GM23338 (cell line): ENCODE data around the gene CPT1A. TPM values are rescaled to one million over a fixed set of nuclear protein-coding genes. Genes with fewer than 3 reads are reported as not detected.

Experiments used
- ATAC-seq: fragments of 200-7000 bp; cut with Tn5 transposase; 3 replicates; pipeline ENCODE4 v1.9.1; 2020
- DNase-seq: peaks from one replicate; pipeline ENCODE4 v3.0.0-alpha.2; 2015; ENCODE audit warnings: low spot score
- H2AFZ ChIP-seq: fragments of 200-600 bp; sonication (generic); 2 replicates; pipeline ENCODE4 v1.8.0; 2016; ENCODE audit warnings: antibody characterized with exemption, mild to moderate bottlenecking, moderate library complexity
- H3F3A ChIP-seq: fragments of 200-600 bp; sonication (generic); replicated peaks from 2 replicates; pipeline ENCODE4 v1.8.0; 2017; ENCODE audit warnings: antibody characterized with exemption, mixed run types, low read depth
- H3K27ac ChIP-seq: fragments of 200-600 bp; sonication (generic); 2 replicates; pipeline ENCODE4 v1.6.1; 2016; ENCODE audit warnings: low read depth
- H3K27me3 ChIP-seq: fragments of 200-600 bp; sonication (generic); 2 replicates; pipeline ENCODE4 v1.8.0; 2016; ENCODE audit warnings: mild to moderate bottlenecking, mixed run types, moderate library complexity; ENCODE audit not compliant: insufficient read depth
- H3K36me3 ChIP-seq: fragments of 200-600 bp; sonication (generic); 2 replicates; pipeline ENCODE4 v1.8.0; 2016; ENCODE audit warnings: mild to moderate bottlenecking; ENCODE audit not compliant: insufficient read depth
- H3K4me1 ChIP-seq: fragments of 200-600 bp; sonication (generic); 2 replicates; pipeline ENCODE4 v1.8.0; 2016; ENCODE audit warnings: mild to moderate bottlenecking, moderate library complexity; ENCODE audit not compliant: insufficient read depth
- H3K4me2 ChIP-seq: fragments of 200-600 bp; sonication (generic); 2 replicates; pipeline ENCODE4 v1.7.1; 2017; ENCODE audit warnings: mixed run types
- H3K4me3 ChIP-seq: fragments of 200-600 bp; sonication (generic); 2 replicates; pipeline ENCODE4 v1.6.1; 2016; ENCODE audit warnings: mixed run types
- H3K79me2 ChIP-seq: fragments of 200-600 bp; sonication (generic); replicated peaks from 2 replicates; pipeline ENCODE4 v1.8.0; 2017; ENCODE audit warnings: mild to moderate bottlenecking; ENCODE audit not compliant: insufficient read depth
- H3K9me2 ChIP-seq: fragments of 200-600 bp; sonication (generic); 2 replicates; pipeline ENCODE4 v1.8.0; 2017; ENCODE audit not compliant: insufficient read depth
- H4K20me1 ChIP-seq: fragments of 200-600 bp; sonication (generic); replicated peaks from 2 replicates; pipeline ENCODE4 v1.8.0; 2017; ENCODE audit warnings: mild to moderate bottlenecking; ENCODE audit not compliant: insufficient read depth
- H3K27ac Mint-ChIP-seq: 2 replicates; pipeline ENCODE4 v1.8.0; 2020; ENCODE audit warnings: inconsistent platforms, mild to moderate bottlenecking, moderate library complexity, mixed read lengths
- H3K27me3 Mint-ChIP-seq: 3 replicates; pipeline ENCODE4 v1.8.0; 2022; ENCODE audit warnings: low read depth, mild to moderate bottlenecking, moderate library complexity, mixed read lengths, inconsistent platforms; ENCODE audit not compliant: insufficient read depth, poor library complexity
- H3K36me3 Mint-ChIP-seq: 3 replicates; pipeline ENCODE4 v1.8.0; 2021; ENCODE audit warnings: low read depth, mild to moderate bottlenecking, inconsistent platforms, moderate library complexity, mixed read lengths
- H3K4me1 Mint-ChIP-seq: 3 replicates; pipeline ENCODE4 v1.8.0; 2020; ENCODE audit warnings: mild to moderate bottlenecking, inconsistent platforms, mixed read lengths
- H3K4me3 Mint-ChIP-seq: 3 replicates; pipeline ENCODE4 v1.8.0; 2021; ENCODE audit warnings: moderate library complexity, mild to moderate bottlenecking, inconsistent platforms, mixed read lengths
- H3K9me3 Mint-ChIP-seq: 3 replicates; pipeline ENCODE4 v1.8.0; 2020; ENCODE audit warnings: moderate library complexity, mild to moderate bottlenecking, inconsistent platforms, mixed read lengths
- CREB1 ChIP-seq: fragments of 250-450 bp; sonication (Bioruptor Pico); IDR thresholded peaks from 2 replicates; pipeline ENCODE4 v1.5.0; 2020; ENCODE audit warnings: low read depth, mild to moderate bottlenecking, moderate library complexity
- EZH2 ChIP-seq: fragments of 200-600 bp; sonication (generic); IDR thresholded peaks from one replicate; pipeline ENCODE4 v1.8.0; 2017; ENCODE audit warnings: antibody characterized with exemption, mild to moderate bottlenecking, low read depth; ENCODE audit not compliant: unreplicated experiment
- JUNB ChIP-seq: IDR thresholded peaks from one replicate; pipeline ENCODE4 v1.6.1; 2016; ENCODE audit warnings: antibody characterized with exemption; ENCODE audit not compliant: unreplicated experiment
- NANOG ChIP-seq: IDR thresholded peaks from 2 replicates; pipeline ENCODE4 v1.6.1; 2016; ENCODE audit warnings: antibody characterized with exemption, borderline replicate concordance
- POLR2AphosphoS5 ChIP-seq: IDR thresholded peaks from 2 replicates; pipeline ENCODE4 v1.6.1; 2016; ENCODE audit warnings: antibody characterized with exemption, low read depth
- STAT1 ChIP-seq: IDR thresholded peaks from one replicate; pipeline ENCODE4 v1.6.1; 2016; ENCODE audit warnings: antibody characterized with exemption; ENCODE audit not compliant: unreplicated experiment
- ZNF114 ChIP-seq: fragments of 250-450 bp; sonication (Bioruptor Pico); IDR thresholded peaks from 2 replicates; pipeline ENCODE4 v1.5.0; 2020; ENCODE audit warnings: mild to moderate bottlenecking, moderate library complexity
- ZNF331 ChIP-seq: fragments of 250-450 bp; sonication (Bioruptor Pico); IDR thresholded peaks from 2 replicates; pipeline ENCODE4 v1.5.0; 2020; ENCODE audit warnings: low read depth, mild to moderate bottlenecking, moderate library complexity
- polyA plus RNA-seq: library from polyadenylated mRNA; unstranded; fragments of >200 nt; fragmentation: Nextera tagmentation; extraction: Ambion mirVana; gene quantifications from 2 replicates; pipeline ENCODE4 v1.2.1, GENCODE V29; 2016
- total RNA-seq: library from RNA; depleted of rRNA; stranded (reverse); fragments of >200 nt; shearing (Covaris generic); gene quantifications from 2 replicates; pipeline ENCODE4 v1.2.3, GENCODE V29; 2014
- TF ChIP-seq, protein P1 (sequence below): IDR thresholded peaks from one replicate; pipeline ENCODE4 v1.6.1; 2018; ENCODE audit warnings: antibody characterized with exemption; ENCODE audit not compliant: unreplicated experiment
- TF ChIP-seq, protein P2 (sequence below), 2 experiments: fragments of 200-600 bp in 1 of 2; sonication (generic) in 1 of 2; conservative IDR thresholded peaks; 2 replicates each; pipeline versions ENCODE4 v1.5.1 to v1.6.1; 2016 to 2017; ENCODE audit warnings: antibody characterized with exemption in 2 of 2, low read depth in 2 of 2, mild to moderate bottlenecking in 2 of 2, moderate library complexity in 1 of 2
- TF ChIP-seq, protein P3 (sequence below): IDR thresholded peaks from 2 replicates; pipeline ENCODE4 v1.6.1; 2016; ENCODE audit warnings: antibody characterized with exemption
- TF ChIP-seq, protein P4 (sequence below): fragments of 250-450 bp; sonication (Bioruptor Pico); IDR thresholded peaks from 2 replicates; pipeline ENCODE4 v1.5.0; 2020; ENCODE audit warnings: mild to moderate bottlenecking, moderate library complexity

The CPT1A gene
- total and polyA plus RNA-seq, 2 experiments from 2014 or later = 2.6 to 9.5 TPM

DNA sequence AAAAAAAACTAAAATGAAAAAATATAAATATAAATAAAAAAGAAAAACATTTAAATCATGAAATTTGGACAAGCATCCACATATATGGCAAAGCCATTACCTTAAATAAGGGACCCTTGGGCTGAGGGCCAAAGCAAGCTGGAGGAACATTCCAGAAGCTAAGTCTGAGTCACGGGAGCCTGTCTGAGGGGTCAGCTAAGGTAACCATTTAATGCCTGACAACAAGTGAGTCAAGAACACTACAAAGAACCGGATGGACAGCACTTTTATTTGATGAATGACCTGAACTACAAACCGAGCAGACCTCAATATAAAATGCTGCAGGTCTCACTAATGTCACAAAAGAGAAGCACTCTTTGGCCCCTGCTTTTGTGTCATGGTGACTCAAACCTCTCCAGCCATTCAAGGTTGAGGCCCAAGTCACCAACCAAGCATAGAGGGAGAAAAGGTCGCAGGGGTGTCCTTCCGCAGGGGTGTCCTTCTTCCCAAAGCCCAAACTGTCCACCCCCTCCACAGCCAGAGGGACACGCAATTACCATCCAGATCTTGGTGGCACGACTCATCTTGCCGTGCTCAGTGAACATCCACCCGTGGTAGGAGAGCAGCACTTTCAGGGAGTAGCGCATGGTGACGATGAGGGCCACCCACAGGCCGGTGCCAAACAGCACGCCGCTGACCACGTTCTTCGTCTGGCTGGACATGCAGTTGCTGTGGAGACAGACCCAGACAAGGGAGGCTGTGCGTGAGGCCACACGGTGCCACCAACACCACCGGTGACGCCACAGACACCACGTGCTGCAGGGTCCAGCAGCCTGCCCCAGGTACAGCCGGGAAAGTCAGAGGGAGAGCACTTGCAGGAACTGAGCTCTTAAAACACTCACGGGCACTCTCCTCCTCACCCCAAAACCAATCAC is 34.5 kb downstream of the CPT1A start:
- Histone ChIP-seq H2AFZ (no peak overlapping the region), H4K20me1 (no peaks in the 10 kb centered on the region), H3K36me3 (no peaks in the 10 kb centered on the region), H3K4me3 (no peak overlapping the region), H3K79me2 (no peaks in the 10 kb centered on the region), H3K27me3 (no peaks in the 10 kb centered on the region), H3K27ac (no peak overlapping the region), H3F3A (no peaks in the 10 kb centered on the region), H3K4me2 (no peak overlapping the region), H3K4me1 (no peaks in the 10 kb centered on the region), H3K9me2 (no peaks in the 10 kb centered on the region)
- Mint-ChIP-seq H3K27ac (no peak overlapping the region), H3K4me1 (no peaks in the 10 kb centered on the region), H3K27me3 (peaks cover 9% of the 10 kb centered on the region), H3K9me3 (no peaks in the 10 kb centered on the region), H3K4me3 (no peak overlapping the region), H3K36me3 (no peaks in the 10 kb centered on the region)
- DNase-seq = no peak
- no peak for ATAC-seq
- TF ChIP-seq, protein P1, sequence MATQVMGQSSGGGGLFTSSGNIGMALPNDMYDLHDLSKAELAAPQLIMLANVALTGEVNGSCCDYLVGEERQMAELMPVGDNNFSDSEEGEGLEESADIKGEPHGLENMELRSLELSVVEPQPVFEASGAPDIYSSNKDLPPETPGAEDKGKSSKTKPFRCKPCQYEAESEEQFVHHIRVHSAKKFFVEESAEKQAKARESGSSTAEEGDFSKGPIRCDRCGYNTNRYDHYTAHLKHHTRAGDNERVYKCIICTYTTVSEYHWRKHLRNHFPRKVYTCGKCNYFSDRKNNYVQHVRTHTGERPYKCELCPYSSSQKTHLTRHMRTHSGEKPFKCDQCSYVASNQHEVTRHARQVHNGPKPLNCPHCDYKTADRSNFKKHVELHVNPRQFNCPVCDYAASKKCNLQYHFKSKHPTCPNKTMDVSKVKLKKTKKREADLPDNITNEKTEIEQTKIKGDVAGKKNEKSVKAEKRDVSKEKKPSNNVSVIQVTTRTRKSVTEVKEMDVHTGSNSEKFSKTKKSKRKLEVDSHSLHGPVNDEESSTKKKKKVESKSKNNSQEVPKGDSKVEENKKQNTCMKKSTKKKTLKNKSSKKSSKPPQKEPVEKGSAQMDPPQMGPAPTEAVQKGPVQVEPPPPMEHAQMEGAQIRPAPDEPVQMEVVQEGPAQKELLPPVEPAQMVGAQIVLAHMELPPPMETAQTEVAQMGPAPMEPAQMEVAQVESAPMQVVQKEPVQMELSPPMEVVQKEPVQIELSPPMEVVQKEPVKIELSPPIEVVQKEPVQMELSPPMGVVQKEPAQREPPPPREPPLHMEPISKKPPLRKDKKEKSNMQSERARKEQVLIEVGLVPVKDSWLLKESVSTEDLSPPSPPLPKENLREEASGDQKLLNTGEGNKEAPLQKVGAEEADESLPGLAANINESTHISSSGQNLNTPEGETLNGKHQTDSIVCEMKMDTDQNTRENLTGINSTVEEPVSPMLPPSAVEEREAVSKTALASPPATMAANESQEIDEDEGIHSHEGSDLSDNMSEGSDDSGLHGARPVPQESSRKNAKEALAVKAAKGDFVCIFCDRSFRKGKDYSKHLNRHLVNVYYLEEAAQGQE = no peak
- TF ChIP-seq POLR2AphosphoS5 (no peak), NANOG (no peak), ZNF331 (CRISPR knock-in tag) (no peak), EZH2 (no peak), STAT1 (no peak), ZNF114 (CRISPR knock-in tag) (no peak), JUNB (no peak), CREB1 (no peak)
- TF ChIP-seq, protein P2, sequence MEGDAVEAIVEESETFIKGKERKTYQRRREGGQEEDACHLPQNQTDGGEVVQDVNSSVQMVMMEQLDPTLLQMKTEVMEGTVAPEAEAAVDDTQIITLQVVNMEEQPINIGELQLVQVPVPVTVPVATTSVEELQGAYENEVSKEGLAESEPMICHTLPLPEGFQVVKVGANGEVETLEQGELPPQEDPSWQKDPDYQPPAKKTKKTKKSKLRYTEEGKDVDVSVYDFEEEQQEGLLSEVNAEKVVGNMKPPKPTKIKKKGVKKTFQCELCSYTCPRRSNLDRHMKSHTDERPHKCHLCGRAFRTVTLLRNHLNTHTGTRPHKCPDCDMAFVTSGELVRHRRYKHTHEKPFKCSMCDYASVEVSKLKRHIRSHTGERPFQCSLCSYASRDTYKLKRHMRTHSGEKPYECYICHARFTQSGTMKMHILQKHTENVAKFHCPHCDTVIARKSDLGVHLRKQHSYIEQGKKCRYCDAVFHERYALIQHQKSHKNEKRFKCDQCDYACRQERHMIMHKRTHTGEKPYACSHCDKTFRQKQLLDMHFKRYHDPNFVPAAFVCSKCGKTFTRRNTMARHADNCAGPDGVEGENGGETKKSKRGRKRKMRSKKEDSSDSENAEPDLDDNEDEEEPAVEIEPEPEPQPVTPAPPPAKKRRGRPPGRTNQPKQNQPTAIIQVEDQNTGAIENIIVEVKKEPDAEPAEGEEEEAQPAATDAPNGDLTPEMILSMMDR (conservative IDR thresholded peaks at IDR 0.05; ENCODE audit: low read depth in 2 of 2) = no peak
- TF ChIP-seq, protein P3, sequence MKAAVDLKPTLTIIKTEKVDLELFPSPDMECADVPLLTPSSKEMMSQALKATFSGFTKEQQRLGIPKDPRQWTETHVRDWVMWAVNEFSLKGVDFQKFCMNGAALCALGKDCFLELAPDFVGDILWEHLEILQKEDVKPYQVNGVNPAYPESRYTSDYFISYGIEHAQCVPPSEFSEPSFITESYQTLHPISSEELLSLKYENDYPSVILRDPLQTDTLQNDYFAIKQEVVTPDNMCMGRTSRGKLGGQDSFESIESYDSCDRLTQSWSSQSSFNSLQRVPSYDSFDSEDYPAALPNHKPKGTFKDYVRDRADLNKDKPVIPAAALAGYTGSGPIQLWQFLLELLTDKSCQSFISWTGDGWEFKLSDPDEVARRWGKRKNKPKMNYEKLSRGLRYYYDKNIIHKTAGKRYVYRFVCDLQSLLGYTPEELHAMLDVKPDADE = no peak
- TF ChIP-seq, protein P4, sequence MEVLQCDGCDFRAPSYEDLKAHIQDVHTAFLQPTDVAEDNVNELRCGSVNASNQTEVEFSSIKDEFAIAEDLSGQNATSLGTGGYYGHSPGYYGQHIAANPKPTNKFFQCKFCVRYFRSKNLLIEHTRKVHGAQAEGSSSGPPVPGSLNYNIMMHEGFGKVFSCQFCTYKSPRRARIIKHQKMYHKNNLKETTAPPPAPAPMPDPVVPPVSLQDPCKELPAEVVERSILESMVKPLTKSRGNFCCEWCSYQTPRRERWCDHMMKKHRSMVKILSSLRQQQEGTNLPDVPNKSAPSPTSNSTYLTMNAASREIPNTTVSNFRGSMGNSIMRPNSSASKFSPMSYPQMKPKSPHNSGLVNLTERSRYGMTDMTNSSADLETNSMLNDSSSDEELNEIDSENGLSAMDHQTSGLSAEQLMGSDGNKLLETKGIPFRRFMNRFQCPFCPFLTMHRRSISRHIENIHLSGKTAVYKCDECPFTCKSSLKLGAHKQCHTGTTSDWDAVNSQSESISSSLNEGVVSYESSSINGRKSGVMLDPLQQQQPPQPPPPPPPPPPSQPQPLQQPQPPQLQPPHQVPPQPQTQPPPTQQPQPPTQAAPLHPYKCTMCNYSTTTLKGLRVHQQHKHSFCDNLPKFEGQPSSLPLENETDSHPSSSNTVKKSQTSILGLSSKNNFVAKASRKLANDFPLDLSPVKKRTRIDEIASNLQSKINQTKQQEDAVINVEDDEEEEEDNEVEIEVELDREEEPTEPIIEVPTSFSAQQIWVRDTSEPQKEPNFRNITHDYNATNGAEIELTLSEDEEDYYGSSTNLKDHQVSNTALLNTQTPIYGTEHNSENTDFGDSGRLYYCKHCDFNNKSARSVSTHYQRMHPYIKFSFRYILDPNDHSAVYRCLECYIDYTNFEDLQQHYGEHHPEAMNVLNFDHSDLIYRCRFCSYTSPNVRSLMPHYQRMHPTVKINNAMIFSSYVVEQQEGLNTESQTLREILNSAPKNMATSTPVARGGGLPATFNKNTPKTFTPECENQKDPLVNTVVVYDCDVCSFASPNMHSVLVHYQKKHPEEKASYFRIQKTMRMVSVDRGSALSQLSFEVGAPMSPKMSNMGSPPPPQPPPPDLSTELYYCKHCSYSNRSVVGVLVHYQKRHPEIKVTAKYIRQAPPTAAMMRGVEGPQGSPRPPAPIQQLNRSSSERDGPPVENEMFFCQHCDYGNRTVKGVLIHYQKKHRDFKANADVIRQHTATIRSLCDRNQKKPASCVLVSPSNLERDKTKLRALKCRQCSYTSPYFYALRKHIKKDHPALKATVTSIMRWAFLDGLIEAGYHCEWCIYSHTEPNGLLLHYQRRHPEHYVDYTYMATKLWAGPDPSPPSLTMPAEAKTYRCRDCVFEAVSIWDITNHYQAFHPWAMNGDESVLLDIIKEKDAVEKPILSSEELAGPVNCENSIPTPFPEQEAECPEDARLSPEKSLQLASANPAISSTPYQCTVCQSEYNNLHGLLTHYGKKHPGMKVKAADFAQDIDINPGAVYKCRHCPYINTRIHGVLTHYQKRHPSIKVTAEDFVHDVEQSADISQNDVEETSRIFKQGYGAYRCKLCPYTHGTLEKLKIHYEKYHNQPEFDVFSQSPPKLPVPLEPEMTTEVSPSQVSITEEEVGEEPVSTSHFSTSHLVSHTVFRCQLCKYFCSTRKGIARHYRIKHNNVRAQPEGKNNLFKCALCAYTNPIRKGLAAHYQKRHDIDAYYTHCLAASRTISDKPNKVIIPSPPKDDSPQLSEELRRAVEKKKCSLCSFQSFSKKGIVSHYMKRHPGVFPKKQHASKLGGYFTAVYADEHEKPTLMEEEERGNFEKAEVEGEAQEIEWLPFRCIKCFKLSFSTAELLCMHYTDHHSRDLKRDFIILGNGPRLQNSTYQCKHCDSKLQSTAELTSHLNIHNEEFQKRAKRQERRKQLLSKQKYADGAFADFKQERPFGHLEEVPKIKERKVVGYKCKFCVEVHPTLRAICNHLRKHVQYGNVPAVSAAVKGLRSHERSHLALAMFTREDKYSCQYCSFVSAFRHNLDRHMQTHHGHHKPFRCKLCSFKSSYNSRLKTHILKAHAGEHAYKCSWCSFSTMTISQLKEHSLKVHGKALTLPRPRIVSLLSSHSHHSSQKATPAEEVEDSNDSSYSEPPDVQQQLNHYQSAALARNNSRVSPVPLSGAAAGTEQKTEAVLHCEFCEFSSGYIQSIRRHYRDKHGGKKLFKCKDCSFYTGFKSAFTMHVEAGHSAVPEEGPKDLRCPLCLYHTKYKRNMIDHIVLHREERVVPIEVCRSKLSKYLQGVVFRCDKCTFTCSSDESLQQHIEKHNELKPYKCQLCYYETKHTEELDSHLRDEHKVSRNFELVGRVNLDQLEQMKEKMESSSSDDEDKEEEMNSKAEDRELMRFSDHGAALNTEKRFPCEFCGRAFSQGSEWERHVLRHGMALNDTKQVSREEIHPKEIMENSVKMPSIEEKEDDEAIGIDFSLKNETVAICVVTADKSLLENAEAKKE (CRISPR knock-in tag) = no peak
